IMR-90 (cell line): ENCODE results near the gene SMIM14. TPM values are rescaled to one million over a fixed set of nuclear protein-coding genes. Genes with fewer than 3 reads are reported as not detected.

Experiments used
- ATAC-seq: fragments of 200-7000 bp; cut with Tn5 transposase; 2 replicates; pipeline ENCODE4 v1.9.1; 2020; ENCODE audit warnings: low read depth, mild to moderate bottlenecking, moderate library complexity
- BruUV-seq: library from RNA; stranded (reverse); fragments of 400-500 nt; replicated peaks from 2 replicates; lab custom pipeline; 2021; lab: Mats Ljungman, UMichigan
- CTCF ChIA-PET: fragments of 300-600 bp; formaldehyde crosslinking; extraction: SDS; loops from one replicate; lab custom pipeline; 2021; ENCODE audit warnings: antibody characterized with exemption; lab: Yijun Ruan, JAX
- POLR2A ChIA-PET: fragments of 300-600 bp; sonication (Branson Sonifier 250); formaldehyde crosslinking; loops from one replicate; lab custom pipeline; 2022; ENCODE audit warnings: antibody characterized with exemption; ENCODE audit not compliant: unreplicated experiment; lab: Charles Lee
- DNase-seq: peaks from one replicate; pipeline ENCODE4 v3.0.0; 2013
- H2AFZ ChIP-seq: replicated peaks from 2 replicates; pipeline ENCODE3; 2013; ENCODE audit warnings: low read length, mild to moderate bottlenecking; ENCODE audit not compliant: poor library complexity
- H2AK5ac ChIP-seq: 2 replicates; pipeline ENCODE4 v1.6.1; 2013; ENCODE audit warnings: low read depth, low read length, inconsistent platforms
- H2AK9ac ChIP-seq: replicated peaks from 2 replicates; pipeline ENCODE3; 2013; ENCODE audit warnings: mild to moderate bottlenecking, low read depth, low read length, moderate library complexity; ENCODE audit not compliant: poor library complexity
- H2BK120ac ChIP-seq: 2 replicates; pipeline ENCODE4 v1.6.1; 2013; ENCODE audit warnings: low read depth, low read length, inconsistent platforms
- H2BK15ac ChIP-seq: 3 replicates; pipeline ENCODE4 v1.6.1; 2013; ENCODE audit warnings: low read depth, low read length, inconsistent platforms
- H2BK20ac ChIP-seq: 2 replicates; pipeline ENCODE4 v1.6.1; 2013; ENCODE audit warnings: low read depth, mild to moderate bottlenecking, inconsistent platforms, low read length, moderate library complexity
- H2BK5ac ChIP-seq: 2 replicates; pipeline ENCODE4 v1.6.1; 2013; ENCODE audit warnings: mild to moderate bottlenecking, low read depth, low read length, inconsistent platforms; ENCODE audit not compliant: poor library complexity, severe bottlenecking
- H3K14ac ChIP-seq: replicated peaks from 2 replicates; pipeline ENCODE4 v1.6.1; 2013; ENCODE audit warnings: low read depth, low read length, inconsistent platforms
- H3K18ac ChIP-seq: 2 replicates; pipeline ENCODE4 v1.6.1; 2013; ENCODE audit warnings: low read depth, low read length, control low read depth
- H3K23ac ChIP-seq: 2 replicates; pipeline ENCODE4 v1.6.1; 2013; ENCODE audit warnings: low read depth, low read length, inconsistent platforms
- H3K27ac ChIP-seq: 2 replicates; pipeline ENCODE4 v1.5.1; 2013; ENCODE audit warnings: mild to moderate bottlenecking, control low read depth, low read length; ENCODE audit not compliant: insufficient read depth
- H3K27me3 ChIP-seq: 2 replicates; pipeline ENCODE4 v1.6.1; 2013; ENCODE audit warnings: low read length; ENCODE audit not compliant: control insufficient read depth, insufficient read depth
- H3K36me3 ChIP-seq: 2 replicates; pipeline ENCODE4 v1.6.1; 2013; ENCODE audit warnings: low read length, mixed read lengths; ENCODE audit not compliant: control insufficient read depth, insufficient read depth
- H3K4ac ChIP-seq: 2 replicates; pipeline ENCODE4 v1.6.1; 2013; ENCODE audit warnings: low read depth, low read length, inconsistent platforms
- H3K4me1 ChIP-seq: 2 replicates; pipeline ENCODE4 v1.6.1; 2013; ENCODE audit warnings: low read length, mixed read lengths; ENCODE audit not compliant: control insufficient read depth, insufficient read depth
- H3K4me2 ChIP-seq: 2 replicates; pipeline ENCODE4 v1.6.1; 2013; ENCODE audit warnings: low read depth, mild to moderate bottlenecking, control low read depth, low read length, moderate library complexity
- H3K4me3 ChIP-seq: 2 replicates; pipeline ENCODE4 v1.5.1; 2013; ENCODE audit warnings: low read depth, mild to moderate bottlenecking, control low read depth, low read length, moderate library complexity; ENCODE audit not compliant: insufficient read depth
- H3K56ac ChIP-seq: 2 replicates; pipeline ENCODE4 v1.6.1; 2013; ENCODE audit warnings: low read length, inconsistent platforms; ENCODE audit not compliant: insufficient read depth; ENCODE audit errors: extremely low read depth
- H3K79me1 ChIP-seq, 2 experiments: 2 replicates each; pipeline ENCODE4 v1.6.1; 2013; ENCODE audit warnings: low read length in 2 of 2, inconsistent platforms in 1 of 2, low read depth in 1 of 2
- H3K9ac ChIP-seq: 2 replicates; pipeline ENCODE4 v1.6.1; 2013; ENCODE audit warnings: low read depth, low read length, control low read depth
- H3K9me1 ChIP-seq: 2 replicates; pipeline ENCODE4 v1.6.1; 2013; ENCODE audit warnings: low read length, inconsistent platforms; ENCODE audit not compliant: insufficient read depth
- H3K9me3 ChIP-seq: 2 replicates; pipeline ENCODE4 v1.6.1; 2013; ENCODE audit warnings: low read length; ENCODE audit not compliant: control insufficient read depth, insufficient read depth
- H4K20me1 ChIP-seq: 2 replicates; pipeline ENCODE4 v1.6.1; 2013; ENCODE audit warnings: low read length, inconsistent platforms; ENCODE audit not compliant: insufficient read depth
- H4K5ac ChIP-seq: 2 replicates; pipeline ENCODE4 v1.6.1; 2013; ENCODE audit warnings: mild to moderate bottlenecking, low read depth, low read length, control low read depth
- H4K8ac ChIP-seq, 2 experiments: 2 replicates each; pipeline ENCODE4 v1.6.1; 2013; ENCODE audit warnings: low read depth in 2 of 2, low read length in 2 of 2, control low read depth in 1 of 2, inconsistent platforms in 1 of 2
- H4K91ac ChIP-seq: 2 replicates; pipeline ENCODE4 v1.6.1; 2013; ENCODE audit warnings: low read depth, low read length, inconsistent platforms; ENCODE audit not compliant: insufficient read depth
- WGBS, 2 experiments: methylation state at CpG; one replicate each; pipeline versions ENCODE4 v1.1.5 to v1.1.7; 2013; ENCODE audit warnings: missing lambda C conversion rate in 2 of 2; ENCODE audit not compliant: insufficient read length in 1 of 2; ENCODE audit errors: extremely low coverage in 2 of 2; 5-methylcytosine and 5-hydroxymethylcytosine counted together
- dilution Hi-C: fragments of 300-500 bp; cut with HindIII; formaldehyde crosslinking; loops from one replicate; pipeline ENCODE4 v1.14.3; 2018; ENCODE audit warnings: low sequenced_read_pairs; ENCODE audit not compliant: unreplicated experiment
- in situ Hi-C: fragments of 300-500 bp; cut with MboI; formaldehyde crosslinking; loops from 3 replicates; pipeline ENCODE4 v1.14.3; 2019; ENCODE audit warnings: low sequenced_read_pairs, inconsistent platforms, mixed read lengths
- intact Hi-C: fragments of 100-400 bp; cut with micrococcal nuclease; formaldehyde crosslinking; loops from 2 replicates; pipeline ENCODE4 v1.10.0; 2022
- polyA plus RNA-seq, 3 experiments: library from polyadenylated mRNA; depleted of rRNA; stranded (reverse); fragments of >200 nt; gene quantifications; 2 replicates each; pipeline ENCODE4 v1.2.3, GENCODE V29; 2012; ENCODE audit warnings: low replicate concordance in 1 of 3
- total RNA-seq: library from RNA; depleted of rRNA; stranded (reverse); fragments of >200 nt; gene quantifications from 2 replicates; pipeline ENCODE4 v1.2.3, GENCODE V29; 2012
- TF ChIP-seq, protein P1 (sequence below): fragments of 150-350 bp; IDR thresholded peaks from 2 replicates; pipeline ENCODE4 v1.6.1; 2017; ENCODE audit warnings: mild to moderate bottlenecking, antibody characterized with exemption, low read length, low read depth

Gene SMIM14
- total and polyA plus RNA-seq, 2 of the 4 experiments (the other 2 are of a cell fraction) = 15.6 to 20.9 TPM

DNA sequence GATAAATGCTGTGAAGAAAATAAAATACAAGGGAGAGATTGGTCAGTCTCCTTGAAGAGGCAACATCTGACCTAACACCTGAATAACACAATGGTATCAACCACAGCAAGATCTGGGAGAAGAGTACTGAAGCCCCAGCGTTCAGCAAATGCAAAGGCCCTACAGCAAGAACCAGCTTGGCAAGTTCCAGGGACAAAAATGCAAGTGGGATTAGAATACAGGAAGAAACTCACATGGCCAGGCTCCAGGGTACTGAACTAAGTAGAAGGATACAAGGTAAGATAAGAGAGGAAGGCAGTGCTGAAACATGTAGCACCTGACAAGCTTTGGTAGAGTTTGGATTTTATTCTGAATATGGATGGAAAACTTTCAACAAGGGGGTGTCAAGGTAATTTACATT is 3.6 kb downstream of the SMIM14 start:
- H3K18ac ChIP-seq = no peak overlapping the region
- no peak overlapping the region for H3K4me3 ChIP-seq
- H2AK9ac ChIP-seq = no peak overlapping the region
- H2BK120ac ChIP-seq = no peak overlapping the region
- no peak overlapping the region for H3K14ac ChIP-seq
- no peaks in the 10 kb centered on the region for H4K20me1 ChIP-seq
- H3K9me3 ChIP-seq = no peaks in the 10 kb centered on the region
- no peak overlapping the region for H4K5ac ChIP-seq
- intact Hi-C loops = no loop called here
- H2AK5ac ChIP-seq = no peak overlapping the region
- POLR2A ChIA-PET = interaction anchor here (0.6 kb wide), 1 partner anchor 123 kb away, joined by 15 read pairs; no protein-coding TSS in a partner anchor
- H2BK5ac ChIP-seq = no peak overlapping the region
- no peak overlapping the region for H3K27ac ChIP-seq
- peaks cover 7 to 34% of the 10 kb centered on the region in 2 experiments; a peak in 3 of 4 replicates for H3K79me1 ChIP-seq
- no peak overlapping the region for H3K4me2 ChIP-seq
- TF ChIP-seq, protein P1, sequence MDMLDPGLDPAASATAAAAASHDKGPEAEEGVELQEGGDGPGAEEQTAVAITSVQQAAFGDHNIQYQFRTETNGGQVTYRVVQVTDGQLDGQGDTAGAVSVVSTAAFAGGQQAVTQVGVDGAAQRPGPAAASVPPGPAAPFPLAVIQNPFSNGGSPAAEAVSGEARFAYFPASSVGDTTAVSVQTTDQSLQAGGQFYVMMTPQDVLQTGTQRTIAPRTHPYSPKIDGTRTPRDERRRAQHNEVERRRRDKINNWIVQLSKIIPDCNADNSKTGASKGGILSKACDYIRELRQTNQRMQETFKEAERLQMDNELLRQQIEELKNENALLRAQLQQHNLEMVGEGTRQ = no peak
- DNase-seq (no peak), ATAC-seq (no peak)
- CTCF ChIA-PET = no interaction called here
- H3K4me1 ChIP-seq = no peaks in the 10 kb centered on the region; the same call in 1 of the 2 replicates
- H3K27me3 ChIP-seq = no peaks in the 10 kb centered on the region
- no peak overlapping the region for H3K9ac ChIP-seq
- BruUV-seq = no TSS peak
- 33% methylated on average over 1 of the region's 1 CpG; no CpG with 5 or more reads in 1 of the 2 experiments for WGBS, 2 experiments
- dilution Hi-C loops = no loop called here
- no peaks in the 10 kb centered on the region for H3K9me1 ChIP-seq
- no peak overlapping the region for H2AFZ ChIP-seq
- H4K91ac ChIP-seq = no peak overlapping the region
- no peak overlapping the region for H3K23ac ChIP-seq
- H3K4ac ChIP-seq = no peak overlapping the region
- in situ Hi-C loops = loop anchor here (10.0 kb wide), 1 partner anchor 110 kb away; the partner anchor contains the start of gene UGDH
- no peak overlapping the region for H4K8ac ChIP-seq
- no peaks in the 10 kb centered on the region for H3K36me3 ChIP-seq
- H2BK20ac ChIP-seq = no peak overlapping the region
- H3K56ac ChIP-seq = no peak overlapping the region
- H2BK15ac ChIP-seq = no peak overlapping the region
